ENCODE results near the gene GOLGA8B. TPM values are rescaled to one million over a fixed set of nuclear protein-coding genes. Genes with fewer than 3 reads are reported as not detected.
"Not testable (repeated sequence)": the region's sequence is repeated elsewhere in the genome, so short reads cannot be mapped to it uniquely, and the experiment has no call there.

GOLGA8B gene
- total RNA-seq, 8 experiments from 2014 or later = 25.2 to 84.8 (median 48.2) TPM

DNA sequence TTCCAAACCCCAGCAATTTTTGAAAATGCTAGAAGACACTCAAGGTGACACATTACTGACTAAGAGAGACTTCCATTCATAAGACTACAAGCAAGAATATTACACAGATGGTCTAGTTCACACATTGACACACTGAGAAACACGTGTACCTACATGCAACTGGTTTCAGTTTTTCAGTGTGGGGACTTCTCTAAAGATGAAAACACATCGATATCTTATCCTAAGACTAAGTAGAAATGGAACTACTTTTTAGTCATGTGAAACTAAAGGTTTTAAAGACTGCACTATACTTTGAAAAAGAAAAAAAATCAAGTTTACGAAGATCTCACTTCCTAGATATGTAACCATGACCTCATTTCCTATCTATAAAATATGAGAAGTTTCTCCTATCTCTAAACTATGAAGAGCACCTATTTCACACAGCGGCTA, 34.1 kb downstream of the GOLGA8B start:
- no CpG with 5 or more reads among the region's 4 CpGs for WGBS, 10 experiments
- H3K27ac ChIP-seq; ATAC-seq (replicated peaks in 6 of 8); H3K4me3 ChIP-seq; H3K4me1 ChIP-seq (replicated peaks in 1 of 2); in situ Hi-C loops (cut with MboI; ENCODE audit: low pct_unique_long_range_greater_than_20kb in 2 of 9, low sequenced_read_pairs in 9 of 9, unreplicated experiment in 9 of 9): not testable (repeated sequence)

DNA sequence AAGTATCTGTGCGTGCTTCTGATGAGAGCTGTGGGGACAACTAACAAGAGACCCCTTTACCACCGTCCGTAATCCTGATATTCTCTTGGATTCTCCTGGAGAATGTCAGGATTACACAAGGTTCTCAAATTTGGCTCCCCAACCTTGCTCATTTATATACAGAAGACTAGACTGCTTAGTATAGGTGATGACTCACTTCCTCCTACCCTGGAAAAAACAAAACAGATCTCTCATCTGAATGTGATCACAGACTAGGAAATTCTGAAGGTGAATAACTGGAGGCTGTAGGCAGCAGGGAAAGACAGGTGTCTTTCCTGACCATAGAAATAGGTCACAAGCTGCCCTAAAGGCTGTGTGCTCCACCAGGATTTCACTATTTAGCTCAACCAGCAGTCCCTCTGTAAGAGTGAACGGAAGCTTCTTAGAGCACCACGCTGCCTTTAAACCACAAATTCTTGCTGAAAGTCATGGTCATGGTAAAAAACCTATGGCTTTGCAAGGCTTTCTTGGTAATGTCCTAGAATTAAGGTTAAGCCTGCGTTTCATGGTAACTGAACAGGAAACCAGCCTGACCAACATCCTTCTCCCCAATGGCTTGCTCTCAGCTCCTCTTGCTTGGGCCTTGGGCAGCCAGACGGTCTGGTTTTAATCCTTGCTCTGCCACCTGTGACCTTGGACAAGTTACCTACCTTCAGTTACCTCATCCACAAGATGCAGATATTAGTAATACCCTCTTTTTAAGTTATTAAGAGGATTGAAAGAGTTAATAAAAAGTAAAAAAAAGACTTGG, 39.4 kb downstream of the GOLGA8B start:
- H3K27ac ChIP-seq; H3K4me1 ChIP-seq (replicated peaks in 1 of 2); H3K4me3 ChIP-seq; ATAC-seq (replicated peaks in 6 of 8); in situ Hi-C loops (cut with MboI; ENCODE audit: low pct_unique_long_range_greater_than_20kb in 2 of 9, low sequenced_read_pairs in 9 of 9, unreplicated experiment in 9 of 9): not testable (repeated sequence)
- WGBS, 10 experiments = no CpG with 5 or more reads among the region's 7 CpGs

DNA sequence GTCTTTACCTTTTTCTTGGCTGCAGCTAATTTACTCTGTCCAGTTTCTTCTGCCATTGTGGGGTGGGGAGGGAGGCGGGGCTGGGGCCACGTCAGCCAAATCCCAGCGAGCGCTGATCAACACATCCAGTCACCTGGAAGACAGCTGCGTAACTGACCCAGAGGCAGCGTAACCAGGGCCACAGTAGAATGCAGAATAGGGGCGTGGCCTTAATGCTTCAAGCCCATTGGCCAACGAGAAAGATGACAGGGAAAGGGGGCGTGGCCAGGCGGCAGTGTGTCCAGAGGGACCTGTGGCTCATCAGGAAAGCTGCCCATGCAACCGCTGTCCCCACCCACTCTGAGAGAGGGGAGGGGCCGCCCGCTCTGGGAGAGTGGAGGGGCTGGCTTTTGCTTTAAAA, 47.6 kb downstream of the GOLGA8B start:
- in situ Hi-C loops (cut with MboI; ENCODE audit: low pct_unique_long_range_greater_than_20kb in 2 of 9, low sequenced_read_pairs in 9 of 9, unreplicated experiment in 9 of 9); H3K4me1 ChIP-seq (replicated peaks in 1 of 2); H3K4me3 ChIP-seq; H3K27ac ChIP-seq: not testable (repeated sequence)
- peak in 1 of 8 experiments; percentile 14 for ATAC-seq (replicated peaks in 6 of 8)
- WGBS, 10 experiments = no CpG with 5 or more reads among the region's 13 CpGs

Other genes with a start within 250 kb of the GOLGA8B start
- 10 to 100 TPM in 6 of 8 experiments, 1 to 10 TPM in 2; 9.6 to 21.8 (median 13.7) TPM for gene SLC12A6, start 245.9 kb downstream of the GOLGA8B start, total RNA-seq
- gene NOP10, start 240.5 kb downstream of the GOLGA8B start, total RNA-seq = 100 to 1,000 TPM; 137 to 420 (median 205) TPM
- under 1 TPM; 0.07 to 0.52 (median 0.13) TPM for gene NUTM1, start 240.3 kb downstream of the GOLGA8B start, total RNA-seq
- gene LPCAT4, start 216.5 kb downstream of the GOLGA8B start, total RNA-seq = 10 to 100 TPM in 7 of 8 experiments, 1 to 10 TPM in 1; 9.9 to 39.6 (median 21.8) TPM
- 100 to 1,000 TPM in 2 of 8 experiments, 10 to 100 TPM in 6; 33.7 to 129 (median 61.4) TPM for gene GOLGA8A, start 145.8 kb downstream of the GOLGA8B start, total RNA-seq
- gene GJD2, start 171.3 kb upstream of the GOLGA8B start, total RNA-seq = 1 to 10 TPM in 5 of 8 experiments, under 1 TPM in 2, not detected in 1; 0.42 to 7.2 (median 3.0) TPM
- gene ACTC1, start 211.9 kb upstream of the GOLGA8B start, total RNA-seq = 1 to 10 TPM in 2 of 8 experiments, under 1 TPM in 3, not detected in 3; 0.22 to 1.4 (median 0.47) TPM

Data from motor neuron (in vitro differentiated cells).